Measurements from ENCODE around the gene ERBB2.
A peak's percentile ranks its signal among the peaks of the same experiment; 100 is the strongest.
"Not testable (repeated sequence)": the region's sequence is repeated elsewhere in the genome, so short reads cannot be mapped to it uniquely, and the experiment has no call there.

Gene ERBB2

DNA sequence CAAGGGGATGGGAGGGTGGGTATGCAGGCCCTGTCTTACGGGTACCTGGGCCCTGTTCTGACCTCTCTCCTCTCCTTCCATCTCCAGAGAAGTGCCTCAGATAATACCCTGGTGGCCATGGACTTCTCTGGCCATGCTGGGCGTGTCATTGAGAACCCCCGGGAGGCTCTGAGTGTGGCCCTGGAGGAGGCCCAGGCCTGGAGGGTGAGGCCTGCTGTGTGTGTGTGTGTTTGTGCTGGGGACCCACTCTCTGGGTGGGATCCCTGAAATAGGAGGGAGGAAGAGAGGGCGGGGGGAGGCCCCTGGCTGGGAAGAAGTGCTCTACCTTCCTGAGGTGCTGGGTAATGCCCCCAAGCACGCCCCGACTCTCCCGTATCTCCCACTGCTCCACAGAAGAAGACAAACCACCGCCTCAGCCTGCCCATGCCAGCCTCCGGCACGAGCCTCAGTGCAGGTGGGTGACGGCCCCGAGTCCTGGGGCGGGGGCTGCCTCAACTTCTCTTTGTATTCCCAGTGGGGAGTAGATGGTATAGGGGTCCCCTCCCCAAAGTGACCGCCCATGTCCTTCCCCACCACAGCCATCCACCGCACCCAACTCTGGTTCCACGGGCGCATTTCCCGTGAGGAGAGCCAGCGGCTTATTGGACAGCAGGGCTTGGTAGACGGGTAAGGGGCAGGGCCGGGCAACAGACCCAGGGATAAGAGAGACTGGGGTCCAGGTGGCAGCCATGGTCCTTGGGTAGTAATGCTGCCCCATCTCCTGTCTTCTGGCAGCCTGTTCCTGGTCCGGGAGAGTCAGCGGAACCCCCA is 45.7 kb downstream of the ERBB2 start:
- no peak for DNase-seq (ENCODE audit: low spot score)

DNA sequence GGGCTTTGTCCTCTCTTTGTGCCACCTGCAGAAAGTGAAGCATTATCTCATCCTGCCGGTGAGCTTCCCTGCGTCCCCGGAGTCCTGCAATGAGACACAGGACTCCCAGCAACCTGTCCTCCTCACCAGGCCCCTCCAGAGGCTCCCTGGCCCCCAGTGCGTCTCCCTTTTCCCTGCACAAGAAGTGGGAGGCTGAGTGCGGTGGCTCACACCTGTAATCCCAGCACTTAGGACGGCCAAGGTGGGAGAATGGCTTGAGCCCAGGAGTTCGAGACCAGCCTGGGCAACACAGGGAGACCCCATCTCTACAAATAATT is 46.2 kb downstream of the ERBB2 start:
- DNase-seq (ENCODE audit: low spot score): no peak

DNA sequence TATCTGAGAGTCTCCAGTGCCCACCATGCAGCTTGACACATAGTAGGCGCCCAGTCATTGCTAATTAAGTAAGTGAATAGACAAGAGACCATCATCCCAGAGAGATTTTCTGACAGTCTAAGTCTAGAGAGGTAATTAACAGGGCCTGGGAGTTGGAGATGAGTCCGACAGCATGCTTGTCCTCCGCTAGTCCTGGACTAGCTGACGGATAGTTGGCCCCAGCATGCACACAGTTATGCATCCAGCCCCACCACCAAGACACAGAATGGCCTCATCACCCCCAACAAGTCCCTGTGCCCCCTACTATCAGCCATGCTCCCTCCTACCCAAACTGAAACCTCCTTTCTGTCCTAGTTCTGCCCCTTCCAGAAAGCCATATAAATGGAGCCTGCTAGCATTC is 47.9 kb downstream of the ERBB2 start:
- DNase-seq (ENCODE audit: low spot score): no peak

GRCh38 chr17:39748444-39749034 is 48.7 kb downstream of the ERBB2 start:
- not testable (repeated sequence) for DNase-seq (ENCODE audit: low spot score)

DNA sequence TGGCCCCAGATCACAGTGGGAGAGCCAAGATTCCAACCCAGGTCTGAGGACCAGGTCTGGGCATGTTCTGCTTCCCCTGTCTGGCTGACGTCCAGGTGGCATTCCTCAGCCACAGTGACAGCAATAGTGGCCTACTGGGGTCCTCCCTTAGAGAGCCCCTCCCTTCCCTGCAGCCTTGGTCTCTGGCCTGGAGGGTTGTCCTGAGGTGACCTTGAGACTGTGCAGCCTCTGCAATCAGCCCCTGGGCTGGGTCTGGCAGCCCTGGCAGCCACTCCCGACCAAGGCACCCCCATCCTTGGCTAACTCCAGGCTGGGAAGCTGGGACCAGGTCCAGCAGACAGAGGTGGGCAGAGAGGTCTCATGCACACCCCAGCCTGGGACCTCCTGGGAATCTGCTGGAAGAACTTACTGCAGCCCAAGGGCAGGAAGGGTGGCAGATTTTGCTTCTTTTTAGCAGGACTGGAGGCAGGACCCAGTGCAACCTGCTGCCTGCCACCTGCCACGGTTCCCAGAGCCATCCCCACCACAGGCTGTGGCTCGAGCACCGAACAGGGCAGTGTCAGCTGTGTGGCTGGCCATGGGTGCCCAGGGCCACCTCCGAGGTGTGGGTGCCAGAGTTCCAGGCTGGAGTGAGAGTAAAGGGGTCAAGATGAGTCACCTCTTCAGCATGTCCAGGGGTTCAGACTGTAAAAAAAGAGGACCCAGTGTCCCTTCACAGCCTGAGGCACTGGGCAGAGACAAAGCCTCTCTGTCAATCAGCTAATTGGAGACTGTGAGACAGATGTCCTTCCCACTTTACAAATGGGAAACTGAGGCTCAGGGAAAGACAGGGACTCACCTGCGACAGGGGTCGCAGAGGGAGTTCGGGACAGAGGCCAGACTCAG is 50.5 kb downstream of the ERBB2 start:
- DNase-seq (ENCODE audit: low spot score): no peak

GRCh38 chr17:39751016-39751543 is 51.2 kb downstream of the ERBB2 start:
- no peak for DNase-seq (ENCODE audit: low spot score)

- no peak for DNase-seq (ENCODE audit: low spot score)
Measured at GRCh38 chr17:39751637-39752036, 51.8 kb downstream of the ERBB2 start.

- DNase-seq (ENCODE audit: low spot score): no peak
Measured at GRCh38 chr17:39752241-39752881, 52.5 kb downstream of the ERBB2 start.

DNA sequence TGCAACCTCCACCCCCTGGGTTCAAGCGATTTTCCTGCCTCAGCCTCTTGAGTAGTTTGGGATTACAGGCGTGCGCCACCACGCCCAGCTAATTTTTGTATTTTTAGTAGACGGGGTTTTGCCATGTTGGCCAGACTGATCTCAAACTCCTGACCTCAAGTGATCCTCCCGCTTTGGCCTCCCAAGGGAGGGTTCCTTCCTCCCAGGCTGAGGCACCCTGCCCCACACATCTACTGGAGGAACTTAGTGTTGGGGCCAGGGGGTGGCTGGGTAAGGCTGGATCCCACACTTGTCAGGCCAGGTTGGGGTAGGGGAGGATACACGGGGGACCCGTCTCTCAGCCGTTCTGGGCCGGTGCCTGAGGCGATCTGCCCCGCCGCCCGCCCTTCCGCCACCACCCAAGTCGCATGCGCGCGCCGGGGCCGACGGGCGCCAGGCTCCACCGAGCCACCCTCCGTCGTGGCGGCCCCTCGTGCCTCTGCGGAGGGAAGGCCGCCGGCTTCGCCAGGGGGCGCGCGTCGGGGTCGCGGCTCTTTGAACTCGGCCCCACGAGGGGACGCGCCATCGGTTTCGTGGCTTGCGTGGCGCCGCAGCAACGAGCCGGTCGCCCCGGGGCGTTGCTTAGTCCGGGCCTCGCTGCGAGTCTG is 53.8 kb downstream of the ERBB2 start:
- peak; percentile 15 for DNase-seq (ENCODE audit: low spot score)

- peak; percentile 76 for DNase-seq (ENCODE audit: low spot score)
Measured at GRCh38 chr17:39754161-39754957, 54.5 kb downstream of the ERBB2 start.

GRCh38 chr17:39754958-39755553 is 55.2 kb downstream of the ERBB2 start:
- peak; percentile 14 for DNase-seq (ENCODE audit: low spot score)

DNA sequence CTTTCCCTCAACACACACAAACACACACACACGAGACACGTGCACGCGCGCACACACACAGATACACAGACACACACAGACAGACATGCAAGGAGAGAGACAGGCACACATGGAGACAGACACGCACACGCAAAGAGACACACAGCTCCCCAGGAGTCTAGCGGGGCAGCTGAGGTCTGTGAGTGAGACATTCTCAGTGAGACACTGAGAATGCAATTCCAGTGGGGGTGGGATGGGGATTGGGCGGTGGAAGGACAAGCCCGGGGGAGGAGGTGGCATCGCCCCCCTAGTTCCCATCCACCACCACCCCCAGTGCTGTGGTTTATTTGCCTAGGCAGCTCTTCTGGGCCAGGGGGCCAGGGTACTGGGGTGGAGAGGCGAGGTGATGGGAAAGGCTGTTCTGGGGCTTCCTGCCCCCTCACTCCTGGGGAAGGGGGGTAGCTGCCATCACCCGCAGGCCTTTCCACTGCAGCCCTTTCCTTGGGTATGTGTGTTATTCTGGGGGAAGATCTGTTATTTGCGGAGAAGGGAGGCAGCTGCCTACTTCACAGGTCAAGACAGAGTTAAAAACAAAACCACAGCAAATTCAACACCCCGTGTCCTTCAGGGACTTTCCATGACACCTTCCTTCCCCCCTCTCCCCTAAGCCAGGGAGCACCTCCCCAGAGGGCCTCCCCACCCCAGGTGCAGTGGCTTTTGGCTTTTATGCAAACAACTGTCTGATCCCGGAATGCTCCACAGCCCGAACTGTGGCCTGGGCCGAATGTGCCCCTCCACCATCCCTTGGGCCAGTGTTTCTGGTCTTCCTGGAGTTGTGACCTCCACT is 55.9 kb downstream of the ERBB2 start:
- no peak for DNase-seq (ENCODE audit: low spot score)

DNA sequence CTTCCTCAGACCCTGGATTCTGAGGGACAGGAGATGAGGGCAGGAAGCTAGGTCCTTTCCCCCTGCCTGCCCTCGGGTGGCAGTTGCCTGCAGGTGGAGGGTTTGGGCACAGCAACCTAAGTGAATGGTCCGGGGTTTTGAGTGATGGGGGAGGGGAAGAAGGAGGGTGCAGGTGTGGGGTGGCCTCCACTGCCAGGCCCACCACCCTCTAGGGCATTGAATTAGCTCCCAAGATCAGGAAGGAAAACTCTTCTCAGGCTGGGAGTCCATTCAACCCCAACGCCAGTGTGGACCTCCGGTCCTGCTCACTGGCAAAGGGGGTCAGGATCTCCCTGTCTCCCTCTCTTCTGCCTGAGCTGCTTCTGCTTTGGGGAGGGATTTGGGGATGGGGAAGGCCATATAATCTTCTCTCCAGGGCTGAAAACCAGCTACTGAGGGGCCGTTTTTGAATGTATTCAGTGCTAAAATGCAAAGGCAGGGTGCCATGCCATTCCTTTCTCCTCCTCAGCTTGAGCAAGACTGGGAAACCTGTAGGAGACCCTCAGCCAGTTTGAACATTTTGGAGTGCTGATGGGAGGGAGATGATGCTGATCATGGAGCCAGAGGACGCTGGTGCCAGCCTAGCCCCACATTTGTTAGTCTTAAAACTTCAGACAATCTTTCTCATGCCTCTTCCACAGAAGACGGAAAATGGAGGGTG is 56.7 kb downstream of the ERBB2 start:
- DNase-seq (ENCODE audit: low spot score): no peak

DNA sequence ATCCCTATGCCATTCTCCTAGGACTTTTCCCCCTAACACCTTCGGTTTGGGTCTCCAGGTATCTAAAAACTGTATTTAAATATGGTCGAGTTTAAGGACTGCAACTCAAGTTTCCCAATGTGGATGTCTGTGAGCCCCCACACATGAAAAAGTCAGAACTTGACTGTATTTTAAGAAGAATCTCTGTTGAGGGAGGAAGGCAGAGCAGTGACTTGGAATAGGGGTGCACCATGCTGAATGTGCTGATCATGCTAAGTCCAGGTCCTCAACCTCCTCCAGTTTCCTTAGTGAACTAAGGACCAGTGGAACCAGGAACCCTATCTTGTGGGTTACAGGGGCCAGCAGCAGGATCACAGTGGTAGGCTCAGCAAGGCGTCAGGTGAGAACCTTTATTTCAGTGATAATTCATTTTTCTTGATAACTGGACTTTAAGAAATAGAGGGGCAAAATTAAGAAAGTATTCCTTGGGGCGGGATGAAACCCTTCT is 57.4 kb downstream of the ERBB2 start:
- DNase-seq (ENCODE audit: low spot score): no peak

DNA sequence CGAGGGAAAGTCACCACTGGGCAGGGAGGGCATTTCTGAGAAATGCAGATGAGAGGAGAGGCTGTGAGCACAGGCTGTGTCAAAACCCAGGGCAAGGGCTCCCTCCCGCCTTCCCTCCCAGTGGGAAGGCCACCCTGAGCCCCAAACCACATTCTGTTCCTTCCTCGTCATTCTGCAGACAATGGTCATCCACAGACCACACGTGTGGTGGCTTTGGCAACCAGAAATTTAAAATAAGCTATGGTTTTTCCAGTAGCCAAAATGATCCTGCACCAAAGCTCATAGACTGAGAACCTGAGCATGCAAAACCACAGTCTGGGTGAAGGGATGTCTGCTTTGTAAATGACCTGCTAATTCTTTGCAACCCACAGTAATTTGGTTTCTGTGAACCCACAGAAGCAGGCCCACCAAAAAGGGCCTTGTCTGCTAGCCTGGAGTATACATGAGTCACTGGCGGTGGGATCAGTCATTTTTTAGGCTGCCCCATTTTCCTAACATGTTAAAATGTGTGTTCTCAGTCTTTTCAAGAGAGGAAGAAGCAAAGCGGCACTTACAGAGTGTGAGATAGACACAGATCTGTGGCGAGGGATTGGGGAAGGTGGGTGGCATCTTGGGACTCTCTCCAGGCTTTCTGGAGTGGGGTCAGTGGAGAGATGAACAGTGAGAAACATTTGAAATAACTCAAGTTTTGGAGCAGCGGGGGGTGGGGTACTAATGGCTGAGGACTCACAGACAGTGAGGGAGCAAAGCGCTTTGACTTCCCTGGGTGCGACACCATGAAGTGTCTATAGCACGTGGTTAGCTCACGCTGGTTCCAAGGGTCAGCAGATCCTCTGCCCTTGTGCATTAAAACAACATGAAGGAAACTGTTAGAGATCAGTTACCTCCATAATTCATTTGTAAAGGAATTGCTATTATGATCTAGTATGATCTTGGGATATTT is 58.3 kb downstream of the ERBB2 start:
- no peak for DNase-seq (ENCODE audit: low spot score)

GRCh38 chr17:39759204-39759603 is 59.3 kb downstream of the ERBB2 start:
- no peak for DNase-seq (ENCODE audit: low spot score)

GRCh38 chr17:39761861-39762496 is 62.1 kb downstream of the ERBB2 start:
- no peak for DNase-seq (ENCODE audit: low spot score)
